NAMALWA (cell line): ENCODE results near the gene TWF1.
"Not testable (repeated sequence)": the region's sequence is repeated elsewhere in the genome, so short reads cannot be mapped to it uniquely, and the experiment has no call there.

Experiments used
- DNase-seq: peaks from one replicate; pipeline ENCODE4 v3.0.0-alpha.2; 2015; ENCODE audit warnings: low spot score

Gene TWF1

DNA sequence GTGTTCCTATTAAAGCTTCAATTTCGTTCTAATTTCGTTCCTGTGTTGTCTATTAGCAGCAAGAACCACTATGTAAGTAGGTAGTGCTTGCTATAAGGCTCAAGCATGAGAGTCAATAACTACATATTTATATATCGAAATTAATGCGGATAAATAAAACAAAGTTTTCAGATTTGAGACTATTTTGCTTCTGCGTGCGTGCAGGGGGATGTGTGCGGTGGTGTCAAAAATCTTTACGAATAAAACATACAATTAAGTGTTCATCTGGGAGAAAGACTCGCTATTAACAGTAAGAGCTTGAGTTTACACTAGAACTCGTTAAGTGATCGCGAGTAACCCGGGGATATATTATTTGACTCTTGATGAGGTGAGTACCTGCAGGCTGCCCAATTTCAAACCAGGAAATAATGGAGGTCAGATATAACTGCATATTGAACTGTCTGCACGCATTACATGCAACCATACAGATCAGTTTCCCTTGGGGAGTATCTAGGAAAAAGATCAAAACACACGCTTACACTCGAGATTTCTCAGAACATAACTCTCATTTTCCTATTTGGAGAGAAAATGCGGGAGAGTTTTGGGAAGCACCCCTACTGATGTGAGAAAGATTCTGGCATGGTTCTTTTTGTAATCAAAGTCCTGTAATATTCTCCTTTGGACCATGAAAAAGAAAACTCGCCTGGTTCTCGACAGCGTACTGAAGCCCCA is 813 bp downstream of the TWF1 start:
- peak; percentile 57 for DNase-seq

DNA sequence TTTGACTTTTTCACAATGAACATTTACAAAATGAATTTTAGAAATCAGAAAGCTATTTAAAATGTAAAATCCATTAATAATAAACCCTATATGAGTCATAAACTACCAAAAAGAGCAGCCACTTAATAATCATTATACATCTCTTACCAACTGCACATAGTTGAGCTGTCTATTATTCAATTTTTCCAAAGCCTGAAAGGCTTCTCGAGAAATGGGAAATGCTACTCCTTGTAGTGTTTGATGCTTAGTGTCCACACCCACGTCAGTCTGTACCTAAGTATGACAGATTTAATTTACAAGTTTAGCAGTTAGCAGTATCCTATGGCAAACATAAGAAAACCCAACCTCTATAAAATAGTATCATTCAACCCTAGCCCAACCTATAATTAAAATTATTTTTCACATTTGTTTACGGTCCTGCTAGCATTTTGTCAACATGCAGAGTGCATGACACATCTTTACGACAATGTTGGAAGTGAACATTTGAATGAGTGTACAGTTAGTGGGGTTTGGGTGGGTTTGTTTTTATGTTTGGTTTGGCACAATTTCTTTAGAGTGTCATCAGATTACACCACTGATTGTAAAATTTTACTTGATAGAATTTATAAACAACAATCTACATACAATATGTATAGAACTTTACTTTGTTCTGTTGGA is 8.4 kb downstream of the TWF1 start:
- DNase-seq = no peak

DNA sequence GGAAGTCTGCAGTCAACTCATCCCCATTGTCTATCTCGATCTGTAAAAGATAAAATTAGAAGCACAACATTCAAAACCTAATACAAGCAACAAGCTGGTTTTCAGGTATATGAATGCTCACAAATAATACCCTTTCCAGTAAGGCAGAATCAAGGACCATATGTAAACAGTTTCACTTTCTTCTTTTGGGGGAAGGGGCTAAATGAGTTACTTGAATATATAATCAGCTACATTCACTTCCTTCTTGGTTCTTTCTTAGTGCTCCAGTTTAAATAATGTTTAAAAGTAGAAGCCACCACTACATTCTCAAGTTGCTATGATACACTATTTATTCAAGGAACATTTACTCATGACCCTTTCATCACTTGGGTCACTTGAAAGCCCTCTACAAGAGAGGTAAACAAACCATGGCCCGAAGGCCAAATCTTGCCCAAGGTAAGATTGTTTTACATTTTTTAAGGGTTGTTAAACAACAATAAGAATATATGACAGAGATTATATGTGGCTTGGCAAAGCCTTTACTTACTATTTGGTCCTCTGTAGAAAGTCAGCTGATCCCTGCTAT is 10.3 kb downstream of the TWF1 start:
- no peak for DNase-seq

DNA sequence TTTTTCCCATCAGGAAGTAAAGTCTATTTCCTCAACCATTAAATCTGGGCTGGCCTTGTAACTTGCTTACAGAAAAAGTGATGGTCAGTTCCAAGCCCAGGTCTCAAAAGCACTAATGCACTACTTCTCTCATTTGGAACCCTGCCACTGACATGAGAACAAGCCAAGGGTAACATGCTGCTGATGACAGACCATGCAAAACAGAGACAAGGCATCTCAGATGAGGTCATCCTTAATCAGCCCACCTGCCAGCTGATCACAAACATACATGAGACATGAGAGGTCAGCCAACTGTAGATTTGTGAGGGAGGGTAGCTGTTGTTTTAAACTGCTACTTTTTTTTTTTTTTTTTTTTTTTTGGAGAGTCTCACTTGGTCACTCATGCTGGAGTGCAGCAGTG is 16.2 kb downstream of the TWF1 start:
- peak; percentile 54 for DNase-seq

DNA sequence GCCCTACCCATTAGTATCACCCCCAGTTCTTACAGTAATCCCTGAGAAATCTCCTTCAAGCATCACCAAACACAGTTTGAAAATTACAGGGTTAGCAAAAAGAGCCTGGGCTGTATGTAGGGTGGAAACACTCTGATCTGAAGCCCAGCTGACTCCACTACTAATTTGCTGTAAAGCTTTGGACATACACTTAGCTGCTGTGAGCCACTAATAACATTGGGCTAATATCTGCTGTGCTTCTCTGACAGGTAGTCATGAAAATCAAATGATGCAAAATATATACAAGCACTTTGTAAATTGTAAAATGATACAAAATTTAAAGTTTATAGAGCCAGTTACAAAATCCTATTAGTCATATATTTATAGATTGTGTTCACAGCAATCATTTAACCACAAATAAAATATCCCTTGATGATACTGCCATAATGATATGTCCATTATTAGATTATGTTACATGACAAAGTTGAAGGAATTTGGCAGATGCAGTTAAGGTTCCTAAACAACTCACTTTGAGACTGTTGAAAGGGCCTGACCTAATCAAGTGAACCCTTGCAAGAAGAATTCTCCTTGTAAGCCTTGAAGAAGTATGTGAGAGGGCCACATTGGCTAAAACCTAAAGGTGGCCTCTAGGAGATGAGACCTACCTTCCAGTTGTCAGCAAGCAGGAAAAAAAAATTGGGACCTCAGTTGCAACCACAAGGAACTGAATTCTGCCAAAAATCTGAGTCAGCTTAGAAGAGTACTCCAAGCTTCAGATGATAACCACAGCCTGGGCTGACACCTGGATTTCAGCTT is 19.0 kb downstream of the TWF1 start:
- no peak for DNase-seq

DNA sequence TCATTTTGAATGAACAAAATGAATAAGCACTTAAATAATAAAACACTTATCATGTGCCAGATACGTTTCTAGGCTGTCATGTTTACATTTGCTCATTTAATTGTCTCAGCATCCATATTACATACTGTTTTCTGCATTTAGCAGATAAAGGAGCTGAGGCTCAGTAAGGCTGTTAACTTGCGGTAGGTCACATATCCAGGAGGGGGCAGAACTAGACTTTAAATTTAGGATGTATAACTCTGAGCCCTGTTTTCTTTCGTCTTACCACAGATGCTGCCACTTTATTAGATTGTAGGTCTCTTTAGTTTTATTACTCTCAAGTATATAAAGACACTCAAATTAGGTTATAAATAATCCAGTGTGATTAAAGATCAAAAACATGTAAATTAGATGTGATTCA is 29.6 kb downstream of the TWF1 start:
- peak; percentile 58 for DNase-seq

DNA sequence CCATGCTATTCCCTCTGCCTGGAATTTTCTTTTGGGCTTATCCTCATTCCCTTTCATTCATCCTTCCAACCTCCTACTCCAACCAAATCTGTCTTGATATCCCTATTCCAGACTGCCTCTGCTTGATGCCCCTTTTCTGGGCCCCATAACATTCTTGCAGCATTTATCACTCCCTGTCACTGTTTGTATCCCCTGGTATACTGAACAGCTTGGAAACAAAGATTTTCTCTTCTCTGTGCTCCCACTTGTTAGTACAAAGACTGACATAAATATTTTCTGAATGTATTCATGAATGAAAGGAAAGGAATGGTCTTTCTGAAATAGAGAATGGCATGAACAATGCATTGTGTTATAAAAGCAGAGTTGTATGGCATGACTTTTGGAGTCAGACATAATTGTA is 39.8 kb downstream of the TWF1 start:
- DNase-seq = no peak

DNA sequence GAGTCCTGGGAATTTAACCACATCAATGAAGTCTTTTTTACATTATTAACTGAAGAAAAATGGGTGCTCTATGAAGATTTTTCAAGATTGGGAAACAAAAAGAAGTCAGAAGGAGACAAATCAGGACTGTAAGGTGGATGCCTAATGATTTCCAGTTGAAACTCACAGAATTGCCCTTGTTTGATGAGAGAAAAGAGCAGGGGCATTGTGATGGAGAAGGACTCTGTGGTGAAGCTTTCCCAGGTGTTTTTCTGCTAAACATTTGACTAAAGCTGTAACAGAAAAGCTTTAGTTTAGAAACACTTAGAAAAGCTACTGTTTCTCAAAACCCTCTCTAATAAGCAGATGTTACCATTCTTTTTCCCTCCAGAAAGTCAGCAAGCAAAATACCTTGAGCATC is 41.6 kb downstream of the TWF1 start:
- DNase-seq = no peak

DNA sequence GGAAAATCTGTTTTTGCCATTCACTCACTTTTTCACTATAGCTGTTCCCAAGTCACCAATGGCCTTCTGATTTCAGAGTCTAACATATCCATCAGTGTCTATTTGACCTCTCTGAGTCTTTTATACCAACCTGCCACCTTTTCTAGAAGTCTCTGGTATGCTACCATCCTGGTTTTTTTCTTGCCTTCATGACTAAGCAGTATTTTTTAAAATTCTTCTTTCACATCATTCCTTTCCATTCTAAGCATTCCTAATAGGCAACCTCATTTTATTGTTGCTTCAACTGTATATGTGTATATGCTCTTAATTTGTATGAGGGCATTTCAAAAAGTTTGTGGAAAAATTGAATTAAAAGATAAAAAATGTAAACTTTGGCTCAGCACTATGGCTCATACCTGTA is 42.3 kb downstream of the TWF1 start:
- no peak for DNase-seq

DNA sequence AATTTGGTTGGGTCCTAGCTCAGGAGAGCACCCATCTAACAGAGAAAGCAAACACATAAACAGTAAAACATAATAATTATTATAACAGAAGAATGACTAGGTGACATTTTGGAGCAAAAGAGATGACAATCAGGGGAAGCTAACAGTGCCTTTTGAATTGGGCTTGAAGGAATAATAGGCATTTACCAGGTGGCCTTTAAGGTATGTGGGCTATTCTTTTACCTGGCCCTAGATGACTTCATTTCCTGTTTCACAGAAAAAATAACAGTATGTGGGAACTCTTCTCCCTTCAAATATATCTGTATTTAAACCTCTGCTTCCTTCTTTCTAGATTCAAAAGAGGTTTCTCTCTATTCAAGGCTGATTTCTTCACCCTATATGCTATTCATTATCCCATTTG is 43.5 kb downstream of the TWF1 start:
- no peak for DNase-seq

DNA sequence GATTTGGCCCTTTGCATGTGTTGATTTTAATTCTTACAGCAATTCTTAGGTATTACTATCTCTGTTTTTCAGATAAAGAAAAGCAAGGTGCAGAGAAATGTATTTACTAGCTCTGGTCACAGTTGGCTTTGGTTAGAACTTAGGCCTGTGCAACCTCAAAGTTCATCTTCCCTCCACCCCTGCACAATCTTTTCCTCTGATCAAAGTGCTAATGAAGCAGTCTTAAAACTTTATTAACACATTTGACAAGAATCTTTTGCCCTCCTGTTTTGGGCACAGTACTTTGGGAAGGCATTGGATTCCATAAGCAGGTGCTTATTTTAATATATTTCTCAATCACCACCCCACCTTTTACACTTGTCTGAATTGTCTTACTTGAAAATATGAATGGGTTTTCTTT is 44.6 kb downstream of the TWF1 start:
- no peak for DNase-seq

DNA sequence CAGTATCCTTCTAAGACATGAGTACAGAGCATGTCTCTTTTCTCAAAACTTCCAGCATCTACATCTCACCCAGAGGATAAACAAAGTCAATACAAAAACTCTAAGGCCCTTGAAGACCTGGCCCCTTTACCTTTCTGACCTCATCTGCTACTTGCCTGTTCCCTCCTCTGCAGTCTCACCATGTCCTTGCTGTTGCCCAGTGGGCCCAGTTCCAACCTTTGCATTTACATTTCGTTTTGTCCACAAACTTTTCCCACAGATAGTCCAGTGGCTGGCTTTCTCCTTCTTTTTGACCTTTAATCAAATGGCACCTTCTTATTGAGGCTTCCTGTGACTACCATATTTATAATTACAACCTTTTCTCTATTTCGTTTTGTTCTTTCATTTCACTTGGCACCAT is 45.7 kb downstream of the TWF1 start:
- no peak for DNase-seq

DNA sequence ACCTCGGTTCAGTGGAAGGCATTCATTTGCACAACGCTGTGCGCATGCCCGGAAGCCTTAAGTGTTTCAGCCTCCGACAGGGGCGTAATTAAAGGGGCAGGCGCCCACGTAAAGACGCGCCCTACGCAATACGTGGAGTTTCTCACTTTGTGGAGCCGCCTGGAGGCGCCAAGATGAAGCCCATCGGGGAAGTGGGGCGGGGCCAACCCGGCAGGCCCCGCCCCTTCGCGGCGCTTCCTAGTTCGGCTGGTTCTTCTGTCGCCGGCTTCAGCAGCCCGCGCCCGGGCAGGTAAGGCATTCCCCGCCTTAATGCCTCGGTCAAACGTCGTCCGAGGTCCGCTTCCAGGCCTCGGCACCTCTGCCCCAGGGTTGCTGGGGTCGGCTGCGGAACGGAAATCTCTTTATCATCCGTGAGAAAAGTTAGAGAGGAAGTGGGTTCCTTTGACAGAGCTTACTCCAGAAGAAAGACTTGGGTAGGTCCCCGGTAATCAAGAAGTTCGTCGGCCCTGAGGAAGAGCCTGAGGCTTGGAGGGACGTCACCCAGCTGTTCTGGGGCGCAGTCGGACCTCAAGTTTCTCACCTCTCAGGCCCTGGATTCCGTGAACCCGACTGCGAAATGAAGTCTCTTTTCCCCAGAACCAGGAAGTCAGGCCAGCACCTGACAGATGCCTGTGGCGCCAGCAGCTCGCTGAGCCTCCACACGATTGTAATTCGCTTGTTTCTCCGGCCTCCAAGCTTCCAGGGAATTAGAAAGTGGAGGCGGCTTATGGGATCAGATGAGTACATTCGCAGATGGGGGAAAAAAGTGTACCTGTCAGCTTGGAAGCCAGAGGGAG is 47.2 kb downstream of the TWF1 start, which contains the start of the genes IRAK4 and PUS7L:
IRAK4 (plus strand) TSS at position 224 of the 836 bp plus-strand sequence. CDS start 9,161 bp downstream, outside the sequence.
PUS7L (minus strand) TSS at position 63 of the 836 bp plus-strand sequence. CDS start 3,545 bp downstream, outside the sequence.
- DNase-seq = peak; percentile 99

DNA sequence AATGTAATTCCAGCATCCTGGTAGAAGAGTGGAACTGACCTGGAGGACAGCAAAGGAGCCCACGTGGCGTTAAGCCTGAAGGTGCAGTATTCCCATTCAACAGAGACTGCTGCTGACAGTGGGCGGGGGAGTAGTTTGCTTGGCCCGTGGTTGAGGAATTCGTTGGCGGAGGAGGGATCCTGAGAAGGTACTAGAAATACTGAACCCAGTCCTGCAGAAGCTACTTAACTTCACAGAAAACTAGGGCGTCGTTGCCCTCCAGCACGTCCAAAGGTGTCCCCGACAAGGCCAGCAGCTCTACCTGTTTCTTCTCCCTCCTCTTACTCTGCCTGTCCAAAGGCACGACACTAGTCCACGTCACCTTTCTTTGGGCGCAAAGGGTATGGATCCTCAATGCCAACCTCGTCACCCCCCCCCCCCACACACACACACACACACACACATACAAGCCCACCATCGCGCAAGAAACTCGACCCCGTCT is 47.8 kb downstream of the TWF1 start:
- DNase-seq = no peak

DNA sequence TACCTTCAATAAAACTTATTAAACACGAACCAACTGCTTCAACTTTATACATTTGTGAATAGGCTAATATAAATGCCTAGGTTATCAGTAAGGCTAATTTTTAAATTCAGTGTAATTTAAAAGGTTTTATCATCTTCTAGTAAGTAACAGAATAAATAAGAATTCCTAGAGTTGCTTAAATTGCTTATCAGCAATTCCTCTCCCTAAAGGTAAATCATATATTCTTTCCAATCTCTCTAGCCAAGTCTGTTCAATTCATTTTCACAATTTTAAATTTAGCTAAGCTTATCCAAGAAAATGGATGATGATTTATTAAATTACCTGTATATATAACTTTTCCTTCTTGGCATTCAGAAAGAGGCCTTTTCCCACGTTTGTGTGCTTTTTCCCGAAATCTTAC is 52.1 kb downstream of the TWF1 start:
- DNase-seq = no peak

DNA sequence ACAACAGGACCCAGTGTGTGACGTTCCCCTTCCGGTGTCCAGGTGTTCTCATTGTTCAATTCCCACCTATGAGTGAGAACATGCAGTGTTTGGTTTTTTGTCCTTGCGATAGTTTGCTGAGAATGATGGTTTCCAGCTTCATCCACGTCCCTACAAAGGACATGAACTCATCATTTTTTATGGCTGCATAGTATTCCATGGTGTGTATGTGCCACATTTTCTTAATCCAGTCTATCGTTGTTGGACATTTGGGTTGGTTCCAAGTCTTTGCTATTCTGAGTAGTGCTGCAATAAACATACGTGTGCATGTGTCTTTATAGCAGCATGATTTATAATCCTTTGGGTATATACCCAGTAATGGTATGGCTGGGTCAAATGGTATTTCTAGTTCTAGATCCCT is 54.8 kb downstream of the TWF1 start:
- DNase-seq = not testable (repeated sequence)

DNA sequence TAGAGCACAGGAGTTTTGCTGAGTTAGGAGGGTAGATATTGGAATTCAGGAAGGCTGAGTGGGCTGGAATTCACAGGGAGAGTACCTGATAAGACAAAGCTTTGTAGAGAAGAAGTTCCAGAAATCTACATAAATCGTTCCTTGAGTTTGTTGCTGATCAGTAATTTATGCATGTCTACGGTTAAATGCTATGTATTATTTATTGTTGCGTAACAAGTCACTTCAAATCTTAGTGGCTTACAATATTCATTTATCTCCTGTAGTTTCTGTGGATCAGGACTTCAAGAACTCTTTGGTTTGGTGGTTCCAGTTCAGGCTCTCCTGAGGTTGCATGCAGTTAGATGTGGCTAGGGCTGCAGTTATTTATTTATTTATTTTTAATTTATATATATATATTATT is 55.3 kb downstream of the TWF1 start:
- no peak for DNase-seq

DNA sequence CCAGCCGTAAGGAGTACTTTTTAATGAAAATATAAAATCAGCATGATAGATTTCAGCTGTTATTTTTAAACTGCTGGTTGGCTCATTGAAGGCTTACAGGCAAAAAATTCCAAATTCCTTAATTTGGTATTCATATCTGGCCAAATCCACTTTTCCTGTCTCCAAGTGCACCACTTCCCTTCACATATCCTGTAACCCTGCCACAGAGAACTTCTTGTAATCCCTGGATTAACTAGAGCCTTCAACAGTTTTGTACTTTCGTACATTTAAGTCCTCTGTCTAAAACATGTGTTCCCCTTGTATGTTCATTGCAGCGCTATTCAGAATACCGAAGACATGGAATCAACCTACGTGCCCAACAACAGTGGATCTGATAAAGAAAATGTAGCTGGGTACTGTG is 57.1 kb downstream of the TWF1 start:
- DNase-seq = no peak

DNA sequence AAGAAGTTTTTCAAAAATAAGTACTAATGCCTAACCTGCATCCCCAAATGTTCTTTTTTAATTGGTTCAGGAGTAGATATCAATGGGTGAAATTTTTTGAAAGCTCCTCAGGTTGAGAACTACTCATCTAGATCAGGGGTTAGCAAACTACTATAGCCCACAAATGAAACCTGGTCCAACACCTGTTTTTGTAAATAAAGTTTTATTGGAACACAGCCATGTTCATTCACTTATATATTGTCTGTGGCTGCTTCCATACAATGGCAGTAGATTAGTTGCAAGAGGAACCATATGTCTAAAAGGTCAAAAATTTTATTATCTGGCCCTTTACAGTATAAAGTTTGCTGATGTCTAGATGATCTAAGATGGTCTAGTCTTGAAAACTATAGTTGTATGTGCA is 61.3 kb downstream of the TWF1 start:
- DNase-seq = no peak
